ENCODE data around the gene JAZF1. TPM values are rescaled to one million over a fixed set of nuclear protein-coding genes. Genes with fewer than 3 reads are reported as not detected.

The JAZF1 gene
- total RNA-seq, 2 experiments from 2014 or later: 2.8 to 3.3 TPM

DNA sequence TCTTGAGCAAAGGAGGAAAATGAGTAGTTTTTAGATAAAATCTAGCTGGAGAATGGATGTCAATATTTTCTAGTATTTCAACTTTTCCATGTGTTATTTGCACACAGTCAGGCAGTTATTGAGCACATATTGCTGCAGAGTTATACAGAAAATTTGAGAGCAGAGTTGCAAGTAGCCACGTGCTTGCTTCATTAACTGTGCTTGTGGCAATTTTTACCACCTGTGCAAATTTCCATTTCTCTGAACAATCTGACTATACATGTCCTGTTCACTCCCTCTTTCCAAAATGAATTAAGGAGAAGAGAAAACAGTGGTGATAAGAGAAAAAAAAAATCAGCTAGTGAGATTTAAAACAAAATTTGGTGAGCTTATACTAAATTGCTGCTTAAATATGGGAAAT is 262.1 kb downstream of the JAZF1 start:
- Mint-ChIP-seq H3K36me3 (ENCODE audit: low read depth) (no peaks in the 10 kb centered on the region), H3K27ac (no peak overlapping the region), H3K9me3 (ENCODE audit: insufficient read depth) (no peaks in the 10 kb centered on the region), H3K27me3 (ENCODE audit: low read depth) (no peaks in the 10 kb centered on the region), H3K4me3 (no peak overlapping the region), H3K4me1 (ENCODE audit: low read depth) (peaks cover 1% of the 10 kb centered on the region)
- ATAC-seq (no peak), DNase-seq (no peak)
- ChIA-PET CTCF (interaction anchor here (0.7 to 2.9 kb wide), 10 partner anchors 10 to 732 kb away, joined by 3 to 12 read pairs (median 5); no protein-coding TSS in a partner anchor), POLR2A (interaction anchor here (1.4 kb wide), 1 partner anchor 178 kb away, joined by 7 read pairs; no protein-coding TSS in a partner anchor)

DNA sequence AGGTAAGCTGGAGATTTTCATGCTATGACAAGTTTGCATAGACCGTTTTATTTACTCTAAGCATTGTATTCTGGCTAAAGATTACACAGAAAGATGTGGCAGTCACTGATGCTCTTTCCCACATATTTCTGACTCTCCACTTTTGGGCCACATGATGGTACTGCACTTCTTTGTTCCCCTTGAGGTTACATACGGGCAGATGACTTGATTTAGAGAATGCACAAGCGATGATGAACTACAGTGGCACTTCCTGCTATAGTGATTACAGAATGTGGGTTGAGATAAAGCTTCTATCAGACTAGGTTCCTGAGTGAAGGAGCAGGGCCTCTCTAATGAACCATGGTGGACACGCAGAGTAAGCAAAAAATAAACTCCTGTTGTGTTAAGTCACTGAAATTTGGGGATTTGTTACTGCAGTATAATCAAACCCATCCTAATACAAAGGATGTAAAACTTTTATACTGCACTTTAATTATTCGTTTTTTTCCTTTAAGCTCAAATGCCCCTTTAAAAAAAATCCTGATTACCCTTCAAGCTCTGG is 262.8 kb downstream of the JAZF1 start:
- POLR2A ChIA-PET: no interaction called here
- Mint-ChIP-seq H3K27ac (no peak overlapping the region), H3K27me3 (ENCODE audit: low read depth) (no peaks in the 10 kb centered on the region), H3K9me3 (ENCODE audit: insufficient read depth) (no peaks in the 10 kb centered on the region), H3K4me3 (no peak overlapping the region), H3K36me3 (ENCODE audit: low read depth) (no peaks in the 10 kb centered on the region), H3K4me1 (ENCODE audit: low read depth) (peaks cover 1% of the 10 kb centered on the region)
- no peak for ATAC-seq
- DNase-seq: no peak
- CTCF ChIA-PET: interaction anchor here (0.8 to 2.0 kb wide), 5 partner anchors 9 to 722 kb away, joined by 3 to 10 read pairs (median 5); no protein-coding TSS in a partner anchor

- no peak for ATAC-seq
These were observed 263.5 kb downstream of the JAZF1 start for GRCh38 chr7:27917119-27917518.

GRCh38 chr7:27916372-27916771 is 264.2 kb downstream of the JAZF1 start:
- Mint-ChIP-seq H3K36me3 (ENCODE audit: low read depth) (no peaks in the 10 kb centered on the region), H3K27me3 (ENCODE audit: low read depth) (no peaks in the 10 kb centered on the region), H3K4me1 (ENCODE audit: low read depth) (peaks cover 1% of the 10 kb centered on the region), H3K4me3 (no peak overlapping the region), H3K9me3 (ENCODE audit: insufficient read depth) (no peaks in the 10 kb centered on the region), H3K27ac (no peak overlapping the region)
- DNase-seq: no peak
- ChIA-PET POLR2A (no interaction called here), CTCF (interaction anchor here (1.3 to 2.0 kb wide), 3 partner anchors 12 to 720 kb away, joined by 3 to 5 read pairs (median 4); no protein-coding TSS in a partner anchor)
- ATAC-seq: no peak

More at GRCh38 chr7:27917119-27917518, 263.5 kb downstream of the JAZF1 start:
- ChIA-PET CTCF (interaction anchor here (1.2 to 2.0 kb wide), 5 partner anchors 9 to 721 kb away, joined by 4 to 10 read pairs (median 5); no protein-coding TSS in a partner anchor), POLR2A (no interaction called here)
- DNase-seq: no peak
- H3K9me3 Mint-ChIP-seq (ENCODE audit: insufficient read depth): no peaks in the 10 kb centered on the region
- H3K27ac Mint-ChIP-seq: no peak overlapping the region
- no peaks in the 10 kb centered on the region for H3K27me3 Mint-ChIP-seq (ENCODE audit: low read depth)
- H3K36me3 Mint-ChIP-seq (ENCODE audit: low read depth): no peaks in the 10 kb centered on the region
- no peak overlapping the region for H3K4me3 Mint-ChIP-seq
- peaks cover 1% of the 10 kb centered on the region for H3K4me1 Mint-ChIP-seq (ENCODE audit: low read depth)

DNA sequence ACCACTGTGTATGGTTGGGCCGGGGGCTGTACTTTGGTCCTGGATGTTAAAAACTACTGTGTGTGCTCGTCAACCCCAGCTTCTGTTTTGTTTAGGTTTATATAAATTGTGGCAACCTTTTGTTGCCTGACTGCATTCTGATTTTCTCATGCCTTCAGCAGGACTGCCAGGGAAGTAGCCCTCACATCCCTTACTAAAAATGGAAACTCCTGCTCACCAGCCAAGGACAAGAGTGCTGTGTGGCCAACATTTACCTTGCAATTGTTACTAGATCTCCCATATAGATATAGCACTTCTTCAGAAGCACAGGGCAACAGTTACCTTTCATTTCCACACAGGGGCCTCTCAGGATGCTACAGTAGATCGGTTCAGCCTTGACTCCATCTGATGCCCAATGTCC is 266.2 kb downstream of the JAZF1 start:
- Mint-ChIP-seq H3K27me3 (ENCODE audit: low read depth) (no peaks in the 10 kb centered on the region), H3K4me1 (ENCODE audit: low read depth) (peaks cover 1% of the 10 kb centered on the region), H3K4me3 (no peak overlapping the region), H3K27ac (no peak overlapping the region), H3K36me3 (ENCODE audit: low read depth) (no peaks in the 10 kb centered on the region), H3K9me3 (ENCODE audit: insufficient read depth) (no peaks in the 10 kb centered on the region)
- DNase-seq (no peak), ATAC-seq (no peak)
- POLR2A ChIA-PET: no interaction called here
- CTCF ChIA-PET: no interaction called here

GRCh38 chr7:27912751-27913150 is 267.8 kb downstream of the JAZF1 start:
- DNase-seq: no peak
- H3K36me3 Mint-ChIP-seq (ENCODE audit: low read depth): no peaks in the 10 kb centered on the region
- no peak for ATAC-seq
- H3K27ac Mint-ChIP-seq: no peak overlapping the region
- H3K4me1 Mint-ChIP-seq (ENCODE audit: low read depth): peaks cover 1% of the 10 kb centered on the region
- POLR2A ChIA-PET: no interaction called here
- no peak overlapping the region for H3K4me3 Mint-ChIP-seq
- H3K9me3 Mint-ChIP-seq (ENCODE audit: insufficient read depth): no peaks in the 10 kb centered on the region
- peaks cover under 1% of the 10 kb centered on the region for H3K27me3 Mint-ChIP-seq (ENCODE audit: low read depth)
- CTCF ChIA-PET: interaction anchor here (0.9 kb wide), 1 partner anchor 13 kb away, joined by 3 read pairs; no protein-coding TSS in a partner anchor

- DNase-seq: no peak
- H3K27ac Mint-ChIP-seq: no peak overlapping the region
- no peaks in the 10 kb centered on the region for H3K9me3 Mint-ChIP-seq (ENCODE audit: insufficient read depth)
- H3K27me3 Mint-ChIP-seq (ENCODE audit: low read depth): peaks cover 5% of the 10 kb centered on the region
- CTCF ChIA-PET: interaction anchor here (0.9 to 3.0 kb wide), 4 partner anchors 8 to 108 kb away, joined by 3 to 7 read pairs (median 3); no protein-coding TSS in a partner anchor
- H3K36me3 Mint-ChIP-seq (ENCODE audit: low read depth): no peaks in the 10 kb centered on the region
- H3K4me3 Mint-ChIP-seq: no peak overlapping the region
- no peaks in the 10 kb centered on the region for H3K4me1 Mint-ChIP-seq (ENCODE audit: low read depth)
- POLR2A ChIA-PET: no interaction called here
- ATAC-seq: no peak
These were observed 268.7 kb downstream of the JAZF1 start for GRCh38 chr7:27911920-27912319.

DNA sequence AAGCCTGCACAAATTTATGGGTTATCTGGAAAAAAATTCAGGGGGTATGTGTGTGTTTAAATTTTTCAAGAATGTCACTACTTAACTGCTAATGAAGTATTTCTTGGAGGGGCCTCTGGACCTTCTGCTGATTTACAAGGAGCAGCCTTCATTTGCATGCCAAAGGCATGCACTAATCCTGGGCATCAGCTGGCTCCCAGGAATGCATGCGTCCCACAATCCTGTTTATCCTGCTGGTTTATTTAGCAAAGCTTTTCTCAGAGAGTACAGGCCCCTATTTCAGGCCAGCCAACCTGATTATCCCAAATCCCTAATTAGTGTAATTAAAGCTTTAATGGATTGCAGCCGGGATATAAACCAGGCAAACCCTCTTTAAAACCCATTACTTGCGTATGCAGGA is 270.3 kb downstream of the JAZF1 start:
- Mint-ChIP-seq H3K27me3 (ENCODE audit: low read depth) (peaks cover 9% of the 10 kb centered on the region), H3K36me3 (ENCODE audit: low read depth) (no peaks in the 10 kb centered on the region), H3K4me1 (ENCODE audit: low read depth) (no peaks in the 10 kb centered on the region), H3K9me3 (ENCODE audit: insufficient read depth) (no peaks in the 10 kb centered on the region), H3K27ac (no peak overlapping the region), H3K4me3 (no peak overlapping the region)
- ChIA-PET CTCF (interaction anchor here (1.3 to 3.0 kb wide), 3 partner anchors 9 to 14 kb away, joined by 3 to 7 read pairs (median 5); no protein-coding TSS in a partner anchor), POLR2A (no interaction called here)
- DNase-seq (no peak), ATAC-seq (no peak)

GRCh38 chr7:27908534-27909165 is 271.9 kb downstream of the JAZF1 start:
- no peaks in the 10 kb centered on the region for H3K36me3 Mint-ChIP-seq (ENCODE audit: low read depth)
- H3K4me1 Mint-ChIP-seq (ENCODE audit: low read depth): no peaks in the 10 kb centered on the region
- no peak overlapping the region for H3K27ac Mint-ChIP-seq
- CTCF ChIA-PET: interaction anchor here (1.0 to 2.8 kb wide), 4 partner anchors 9 to 712 kb away, joined by 3 to 12 read pairs (median 4); no protein-coding TSS in a partner anchor
- peaks cover 12% of the 10 kb centered on the region for H3K27me3 Mint-ChIP-seq (ENCODE audit: low read depth)
- no peaks in the 10 kb centered on the region for H3K9me3 Mint-ChIP-seq (ENCODE audit: insufficient read depth)
- no peak overlapping the region for H3K4me3 Mint-ChIP-seq
- POLR2A ChIA-PET: no interaction called here
- DNase-seq (no peak), ATAC-seq (no peak)

DNA sequence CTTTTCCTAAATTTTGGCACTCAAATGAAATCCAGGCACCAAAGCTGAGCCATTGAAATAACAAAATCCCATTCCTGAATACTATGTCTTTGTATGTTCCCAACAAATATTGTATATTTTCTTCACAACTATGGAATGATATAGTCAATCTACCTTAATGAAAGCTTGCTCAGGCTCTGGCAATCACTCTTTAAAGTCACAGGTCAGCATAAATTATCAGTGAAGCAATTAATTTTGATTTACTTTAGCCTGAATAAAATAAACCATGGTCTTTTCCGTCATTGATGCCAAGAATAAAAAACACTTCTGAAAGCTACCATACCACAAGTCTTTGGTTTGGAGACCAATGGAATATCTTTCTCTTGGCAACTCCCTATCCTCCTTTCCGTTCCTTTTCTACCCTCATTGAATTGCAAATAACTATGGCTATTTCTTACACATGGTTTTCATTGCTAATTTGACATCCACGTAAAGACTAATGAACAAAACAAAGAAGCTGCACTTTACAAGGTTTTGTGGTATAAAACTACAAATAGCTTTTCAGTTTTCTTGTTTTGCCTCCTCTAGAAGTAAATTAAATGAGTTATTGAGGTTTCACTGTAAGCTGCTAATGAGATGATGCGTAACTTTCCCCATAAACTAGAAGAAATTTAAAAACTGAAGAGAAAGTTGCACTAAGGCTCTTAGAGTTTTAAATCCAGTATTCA is 274.1 kb downstream of the JAZF1 start:
- Mint-ChIP-seq H3K27me3 (ENCODE audit: low read depth) (peaks cover 12% of the 10 kb centered on the region), H3K36me3 (ENCODE audit: low read depth) (no peaks in the 10 kb centered on the region), H3K4me3 (no peak overlapping the region), H3K9me3 (ENCODE audit: insufficient read depth) (no peaks in the 10 kb centered on the region), H3K4me1 (ENCODE audit: low read depth) (peaks cover 3% of the 10 kb centered on the region), H3K27ac (no peak overlapping the region)
- ChIA-PET CTCF (interaction anchor here (0.7 to 2.8 kb wide), 5 partner anchors 13 to 711 kb away, joined by 3 to 12 read pairs (median 3); no protein-coding TSS in a partner anchor), POLR2A (no interaction called here)
- DNase-seq (no peak), ATAC-seq (no peak)

DNA sequence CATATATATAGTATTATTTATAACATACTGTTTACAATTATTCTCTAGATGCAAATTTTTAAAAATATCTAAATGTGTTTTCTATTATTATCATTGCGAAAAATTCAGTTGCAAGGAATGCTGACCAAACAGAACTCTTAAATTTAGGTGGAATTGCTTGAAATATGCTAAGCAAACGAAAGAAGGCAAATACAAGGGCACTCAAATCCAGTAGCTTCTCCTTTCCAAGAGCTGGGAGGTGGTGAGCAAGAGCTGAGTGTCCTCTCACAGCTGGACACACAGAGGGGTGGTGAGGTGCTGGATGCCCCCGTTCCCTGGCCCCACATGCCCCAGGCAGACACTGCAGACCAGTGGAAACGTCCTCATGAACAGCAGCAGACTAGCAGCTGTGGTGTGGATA is 274.6 kb downstream of the JAZF1 start:
- H3K9me3 Mint-ChIP-seq (ENCODE audit: insufficient read depth): no peaks in the 10 kb centered on the region
- H3K4me1 Mint-ChIP-seq (ENCODE audit: low read depth): peaks cover 9% of the 10 kb centered on the region
- ATAC-seq (no peak), DNase-seq (no peak)
- no peaks in the 10 kb centered on the region for H3K36me3 Mint-ChIP-seq (ENCODE audit: low read depth)
- ChIA-PET CTCF (interaction anchor here (1.2 to 2.8 kb wide), 3 partner anchors 14 to 710 kb away, joined by 3 to 12 read pairs (median 3); no protein-coding TSS in a partner anchor), POLR2A (no interaction called here)
- no peak overlapping the region for H3K27ac Mint-ChIP-seq
- H3K4me3 Mint-ChIP-seq: no peak overlapping the region
- peaks cover 12% of the 10 kb centered on the region for H3K27me3 Mint-ChIP-seq (ENCODE audit: low read depth)
